Spleen (tissue), 7 donors: ENCODE results near the gene MX2.

ENCODE experiments used
- POLR2AphosphoS5 ChIP-seq, 3 donors: sonication (generic); formaldehyde crosslinking; IDR thresholded peaks; one replicate each; pipeline ENCODE4 v1.5.1; 2017; ENCODE audit warnings: antibody characterized with exemption in 3 of 3
- TF ChIP-seq, protein P1 (sequence below), 11 experiments: fragments of 200-600 bp in 7 of 11; fragments of 450-650 bp in 4 of 11; sonication (generic) in 4 of 11; IDR thresholded peaks in 8 of 11; conservative IDR thresholded peaks in 3 of 11; 1 replicate in 7 of 11; 2 replicates in 4 of 11; pipeline versions ENCODE4 v1.4.0 to v1.8.0; 2016 to 2021; ENCODE audit warnings: antibody characterized with exemption in 11 of 11, inconsistent platforms in 4 of 11, mild to moderate bottlenecking in 1 of 11
- donor health status: DM: no; HTN: no; CAD: no; lungs with moderate emphysema.
- donor health status: DM: no; HTN: no; CAD: no.
- donor health status: DM: no; HTN: no; CAD: no.

GRCh38 chr21:41325138-41325912 is 36.5 kb upstream of the MX2 start:
- TF ChIP-seq, protein P1, sequence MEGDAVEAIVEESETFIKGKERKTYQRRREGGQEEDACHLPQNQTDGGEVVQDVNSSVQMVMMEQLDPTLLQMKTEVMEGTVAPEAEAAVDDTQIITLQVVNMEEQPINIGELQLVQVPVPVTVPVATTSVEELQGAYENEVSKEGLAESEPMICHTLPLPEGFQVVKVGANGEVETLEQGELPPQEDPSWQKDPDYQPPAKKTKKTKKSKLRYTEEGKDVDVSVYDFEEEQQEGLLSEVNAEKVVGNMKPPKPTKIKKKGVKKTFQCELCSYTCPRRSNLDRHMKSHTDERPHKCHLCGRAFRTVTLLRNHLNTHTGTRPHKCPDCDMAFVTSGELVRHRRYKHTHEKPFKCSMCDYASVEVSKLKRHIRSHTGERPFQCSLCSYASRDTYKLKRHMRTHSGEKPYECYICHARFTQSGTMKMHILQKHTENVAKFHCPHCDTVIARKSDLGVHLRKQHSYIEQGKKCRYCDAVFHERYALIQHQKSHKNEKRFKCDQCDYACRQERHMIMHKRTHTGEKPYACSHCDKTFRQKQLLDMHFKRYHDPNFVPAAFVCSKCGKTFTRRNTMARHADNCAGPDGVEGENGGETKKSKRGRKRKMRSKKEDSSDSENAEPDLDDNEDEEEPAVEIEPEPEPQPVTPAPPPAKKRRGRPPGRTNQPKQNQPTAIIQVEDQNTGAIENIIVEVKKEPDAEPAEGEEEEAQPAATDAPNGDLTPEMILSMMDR (IDR thresholded peaks at IDR 0.05 in 8 of 11, conservative IDR thresholded peaks at IDR 0.05 in 3 of 11) = no peak
- TF ChIP-seq POLR2AphosphoS5 (IDR thresholded peaks at IDR 0.05) = no peak
